Right atrium auricular region (tissue), 2 donors: ENCODE results near the gene SPATA32. TPM values are rescaled to one million over a fixed set of nuclear protein-coding genes. Genes with fewer than 3 reads are reported as not detected.

ENCODE experiments used
- DNase-seq: peaks from one replicate; pipeline ENCODE4 v3.0.0-alpha.2; 2019; ENCODE audit warnings: low spot score
- H3K27ac ChIP-seq, 2 donors: fragments of 200-600 bp; sonication (generic); 1 replicate in 1 of 2; 2 replicates in 1 of 2; pipeline ENCODE4 v1.5.1; 2016 to 2019
- H3K27me3 ChIP-seq, 2 donors: fragments of 200-600 bp; sonication (generic); one replicate each; pipeline versions ENCODE4 v1.5.1 to v1.6.0; 2017 to 2019
- H3K36me3 ChIP-seq: fragments of 200-600 bp; sonication (generic); one replicate; pipeline ENCODE4 v1.5.1; 2016
- H3K4me1 ChIP-seq, 2 donors: fragments of 200-600 bp; sonication (generic); one replicate each; pipeline versions ENCODE4 v1.5.1 to v1.6.0; 2017 to 2019
- H3K4me3 ChIP-seq, 2 donors: fragments of 200-600 bp; sonication (generic); 1 replicate in 1 of 2; 2 replicates in 1 of 2; pipeline ENCODE4 v1.5.1; 2017 to 2019; ENCODE audit warnings: mild to moderate bottlenecking in 1 of 2, moderate library complexity in 1 of 2
- H3K9me3 ChIP-seq, 2 donors: fragments of 200-600 bp; sonication (generic); one replicate each; pipeline ENCODE4 v1.5.1; 2019
- CTCF ChIP-seq, 2 donors: fragments of 200-600 bp; sonication (generic); IDR thresholded peaks; one replicate each; pipeline ENCODE4 v1.5.1; 2019; ENCODE audit warnings: antibody characterized with exemption in 2 of 2
- total RNA-seq, 2 donors: library from RNA; depleted of rRNA; stranded (reverse); fragments of >200 nt; gene quantifications; one replicate each; pipeline ENCODE4 v1.1.0, GENCODE V29; 2016

Gene SPATA32, protein sequence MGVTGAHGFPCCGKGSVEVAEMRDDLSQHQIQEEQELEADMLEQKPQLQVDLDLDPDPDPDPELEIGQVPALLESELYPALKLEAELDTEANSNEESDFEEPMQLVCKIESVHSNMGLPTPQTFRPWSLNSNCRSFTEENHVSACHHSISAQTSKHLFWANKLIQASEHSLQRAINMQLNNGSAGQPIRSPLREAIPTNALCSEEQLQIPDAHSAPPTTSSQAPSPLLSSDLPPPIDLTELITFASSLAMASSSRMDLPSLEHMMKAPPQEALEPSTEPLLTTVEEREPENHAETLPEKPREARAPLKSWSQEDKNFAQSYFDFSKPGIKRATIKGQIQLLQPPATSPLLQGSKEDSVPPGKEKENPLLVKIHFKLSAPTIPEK
- not detected for total RNA-seq

DNA sequence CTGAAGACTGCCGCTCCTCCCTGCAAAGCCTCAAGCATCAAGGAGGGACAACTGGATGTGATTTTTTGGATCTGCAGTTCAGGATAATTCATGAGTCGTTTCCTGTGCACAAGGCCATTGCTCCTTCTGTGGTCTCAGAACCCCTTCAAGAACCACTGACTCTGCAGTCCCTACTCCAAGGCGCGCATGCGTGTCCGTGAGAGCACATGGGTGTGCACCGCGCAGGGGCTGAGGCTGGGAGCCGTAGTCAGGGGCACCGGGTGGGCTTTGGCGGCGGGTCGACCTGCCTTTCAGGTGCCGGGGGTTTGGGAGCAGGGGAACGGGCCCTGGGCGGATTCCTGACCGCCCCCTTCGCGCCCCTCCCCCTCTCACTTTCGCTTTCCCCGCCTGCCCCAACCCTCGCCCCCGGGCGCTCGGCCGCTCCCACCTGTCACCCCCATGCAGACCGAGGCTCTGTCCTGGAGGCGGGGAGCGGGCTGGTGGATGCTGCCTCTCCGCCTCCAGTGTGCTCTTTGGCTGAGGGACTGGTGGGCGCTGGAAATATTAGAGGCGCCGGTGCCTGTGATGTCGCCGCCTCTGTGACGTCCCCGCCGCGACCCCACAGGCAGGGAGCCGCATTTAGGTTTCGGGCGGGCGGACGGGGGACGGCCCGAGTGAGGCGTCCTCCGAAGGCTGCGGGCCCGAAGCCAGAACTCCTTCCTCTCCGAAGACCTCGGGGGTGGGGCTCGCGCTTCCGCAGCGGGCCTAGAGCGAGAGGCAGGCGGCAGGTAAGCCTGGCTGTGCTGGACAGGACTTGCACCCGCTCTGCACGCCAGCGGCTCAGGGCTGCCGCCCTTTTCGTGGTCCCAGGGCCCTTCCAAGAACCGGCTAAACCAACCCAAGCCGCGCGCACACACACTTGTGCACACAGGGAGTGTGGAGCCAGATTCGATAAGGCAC lies at the start of gene SPATA32:
SPATA32 (minus strand) TSS at position 518 of the 939 bp plus-strand sequence; CDS start at position 440, 78 bp downstream.
- Histone ChIP-seq H3K9me3 (no peaks in the 10 kb centered on the region), H3K27me3 (no peaks in the 10 kb centered on the region), H3K36me3 (peaks cover 36% of the 10 kb centered on the region), H3K4me1 (peaks cover 0 to 39% of the 10 kb centered on the region in 2 donors), H3K4me3 (peak within 1 kb of the TSS; percentile 48 to 66), H3K27ac (peak within 1 kb of the TSS; percentile 44 to 61)
- DNase-seq = no peak
- no peak for TF ChIP-seq CTCF (IDR thresholded peaks at IDR 0.05)

DNA sequence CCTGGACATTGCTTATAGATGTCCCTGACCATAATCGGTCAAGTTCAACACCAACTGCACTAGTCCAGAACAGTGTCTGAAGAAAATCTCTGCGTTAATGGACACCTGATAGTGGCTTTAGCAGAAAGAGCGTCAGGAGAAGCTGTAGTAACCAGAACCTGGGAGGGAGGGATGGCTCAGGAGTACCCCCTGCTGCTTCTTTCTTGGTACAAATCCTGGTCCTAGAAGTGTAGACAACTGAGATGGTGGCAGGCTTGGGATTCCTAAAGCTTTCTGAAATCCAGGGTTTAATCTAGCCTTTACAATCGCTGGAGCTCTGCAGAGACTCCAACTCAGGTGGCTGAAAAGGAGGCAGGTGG lies 49.5 kb upstream of the SPATA32 start:
- TF ChIP-seq CTCF (IDR thresholded peaks at IDR 0.05) = no peak
- DNase-seq = no peak

GRCh38 chr17:45310380-45311324 lies 48.8 kb upstream of the SPATA32 start:
- Histone ChIP-seq H3K36me3 (no peaks in the 10 kb centered on the region), H3K9me3 (no peaks in the 10 kb centered on the region), H3K27me3 (no peaks in the 10 kb centered on the region), H3K4me1 (peaks cover 0 to 97% of the 10 kb centered on the region in 2 donors), H3K4me3 (no peak overlapping the region), H3K27ac (peak overlapping the region; percentile 96 to 97)
- no peak for DNase-seq
- TF ChIP-seq CTCF (IDR thresholded peaks at IDR 0.05) = no peak

More for the DNA sequence above, 49.5 kb upstream of the SPATA32 start:
- Histone ChIP-seq H3K27ac (peak overlapping the region; percentile 96 to 97), H3K36me3 (no peaks in the 10 kb centered on the region), H3K4me3 (no peak overlapping the region), H3K4me1 (peaks cover 0 to 95% of the 10 kb centered on the region in 2 donors), H3K27me3 (no peaks in the 10 kb centered on the region), H3K9me3 (no peaks in the 10 kb centered on the region)

DNA sequence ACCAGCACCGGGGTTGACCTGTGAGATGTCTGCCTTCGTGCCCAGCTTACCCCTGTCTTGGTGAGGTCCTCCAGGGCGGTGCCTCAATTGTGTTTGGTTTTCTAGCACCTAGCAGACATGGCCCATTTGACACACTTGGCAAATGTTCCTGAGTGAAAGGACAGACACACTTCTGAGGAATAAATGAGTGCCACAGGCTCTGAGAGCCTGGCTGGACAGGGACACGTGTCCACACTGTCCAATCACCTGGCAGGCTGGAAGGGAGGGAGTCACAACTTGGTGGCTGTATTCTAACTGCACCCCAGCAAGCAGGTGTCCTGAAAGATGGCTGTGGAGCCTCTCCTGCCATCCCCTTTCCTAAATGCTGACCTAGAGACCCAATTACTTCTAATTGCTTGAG lies 47.5 kb upstream of the SPATA32 start:
- H3K36me3 ChIP-seq = no peaks in the 10 kb centered on the region
- no peak overlapping the region for H3K4me3 ChIP-seq
- no peaks in the 10 kb centered on the region for H3K9me3 ChIP-seq
- H3K4me1 ChIP-seq = peaks cover 0 to 95% of the 10 kb centered on the region in 2 donors
- H3K27ac ChIP-seq = peak overlapping the region; percentile 96 to 97
- no peak for TF ChIP-seq CTCF (IDR thresholded peaks at IDR 0.05)
- no peaks in the 10 kb centered on the region for H3K27me3 ChIP-seq
- no peak for DNase-seq

DNA sequence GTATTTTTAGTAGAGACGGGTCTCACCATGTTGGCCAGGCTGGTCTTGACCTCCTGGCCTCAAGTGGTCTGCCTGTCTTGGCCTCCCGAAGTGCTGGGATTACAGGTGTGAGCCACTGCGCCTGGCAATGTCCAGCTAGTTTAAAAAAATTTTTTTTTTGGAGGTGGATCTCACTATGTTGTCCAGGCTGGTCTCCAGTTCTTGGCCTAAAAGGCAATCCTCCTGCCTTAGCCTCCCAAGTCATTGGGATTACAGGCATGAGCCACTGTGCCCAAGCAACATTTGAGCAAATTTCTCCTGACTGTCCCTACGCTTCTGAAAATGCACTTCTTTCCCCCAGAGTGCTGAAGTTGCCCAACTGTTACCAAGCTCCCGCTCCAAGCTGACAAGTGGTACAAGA lies 46.9 kb upstream of the SPATA32 start:
- Histone ChIP-seq H3K27ac (peak overlapping the region; percentile 96 to 97), H3K4me1 (peaks cover 0 to 89% of the 10 kb centered on the region in 2 donors), H3K9me3 (no peaks in the 10 kb centered on the region), H3K27me3 (no peaks in the 10 kb centered on the region), H3K4me3 (no peak overlapping the region), H3K36me3 (no peaks in the 10 kb centered on the region)
- TF ChIP-seq CTCF (IDR thresholded peaks at IDR 0.05) = no peak
- DNase-seq = no peak
